ACHN (cell line): ENCODE results near the gene SLC18A2.
"Not testable (repeated sequence)": the region's sequence is repeated elsewhere in the genome, so short reads cannot be mapped to it uniquely, and the experiment has no call there.

ENCODE experiments used
- DNase-seq: peaks from one replicate; pipeline ENCODE4 v3.0.0-alpha.2; 2015
- in situ Hi-C: cut with HindIII; loops from 2 replicates; pipeline ENCODE4 v1.10.0; 2017; ENCODE audit warnings: low sequenced_read_pairs, low pct_ligation_motif_present, low pct_unique_long_range_greater_than_20kb

Gene SLC18A2

DNA sequence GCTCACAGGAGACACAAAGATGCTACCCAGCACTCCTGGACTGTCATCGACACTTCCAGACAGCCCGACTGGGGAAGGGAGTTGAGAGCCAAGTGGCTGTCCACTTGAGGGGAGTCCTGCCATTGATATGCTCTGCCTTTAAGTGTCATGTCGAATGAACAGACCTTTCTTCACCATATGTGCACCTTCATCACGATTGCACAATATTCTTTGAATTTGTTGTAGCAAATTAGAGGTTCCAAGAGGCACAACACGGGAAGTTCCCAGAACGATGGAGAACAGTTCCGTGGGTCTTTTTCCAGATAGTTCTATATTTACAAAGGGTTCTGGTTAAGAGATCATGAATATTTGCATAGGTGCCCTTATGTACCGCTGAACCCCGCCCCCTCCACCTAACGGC is 16.0 kb downstream of the SLC18A2 start:
- in situ Hi-C loops: no loop called here
- DNase-seq: no peak

DNA sequence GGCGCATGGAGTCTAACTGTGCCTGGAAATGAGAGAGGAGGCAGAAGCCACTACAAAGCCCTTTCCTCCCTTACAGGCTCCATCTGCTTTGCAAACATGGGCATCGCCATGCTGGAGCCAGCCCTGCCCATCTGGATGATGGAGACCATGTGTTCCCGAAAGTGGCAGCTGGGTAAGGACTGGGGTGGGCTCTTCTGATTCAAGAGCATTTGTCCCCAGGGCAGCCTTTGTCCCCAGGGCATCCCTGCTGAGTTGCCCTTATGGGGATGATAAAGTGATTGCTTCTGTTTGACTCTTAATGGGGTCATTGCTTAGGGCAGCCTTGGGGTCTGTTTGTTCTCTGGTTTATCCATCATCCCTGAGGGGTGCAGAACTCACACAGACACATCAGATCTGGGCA is 16.8 kb downstream of the SLC18A2 start:
- DNase-seq: no peak
- in situ Hi-C loops: no loop called here

DNA sequence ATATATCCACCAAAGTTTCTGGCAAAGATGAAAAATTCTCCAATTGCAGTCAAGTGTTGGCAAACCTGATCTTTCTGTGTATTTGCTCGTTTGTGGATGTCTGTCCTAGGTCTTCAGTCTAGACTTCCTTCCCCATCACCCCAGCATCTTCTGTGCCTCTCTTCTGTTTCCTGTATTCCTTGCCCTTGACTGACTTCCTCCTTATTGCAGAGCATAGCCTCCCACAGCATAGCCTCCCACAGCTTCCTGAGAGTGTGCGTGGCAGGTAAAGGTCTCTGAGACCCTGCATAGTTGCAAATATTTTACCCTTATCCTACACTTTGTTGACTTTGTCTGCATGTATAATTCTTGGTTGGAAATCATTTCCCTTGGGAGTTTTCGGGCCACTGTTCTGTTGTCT is 18.4 kb downstream of the SLC18A2 start:
- in situ Hi-C loops: no loop called here
- DNase-seq: no peak

DNA sequence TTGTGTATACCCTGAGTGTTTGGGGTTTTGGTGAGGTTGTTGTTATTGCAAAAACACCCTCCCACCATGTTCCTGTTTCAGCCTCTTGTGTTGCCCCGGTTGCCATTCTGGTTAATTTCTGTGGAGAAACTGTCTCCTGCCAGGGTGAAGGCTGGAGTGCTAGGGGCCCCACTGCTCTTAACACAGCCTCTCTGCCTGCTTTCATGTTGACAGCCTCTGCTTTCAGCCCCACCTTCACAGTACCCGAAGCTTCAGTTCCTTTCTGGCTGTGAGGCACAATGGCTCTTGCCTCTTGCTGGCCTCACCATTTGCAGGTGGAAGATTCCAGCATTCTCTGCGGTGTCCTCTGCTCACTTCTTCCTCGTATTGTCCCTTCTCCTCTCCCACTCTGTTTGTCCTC is 19.2 kb downstream of the SLC18A2 start:
- in situ Hi-C loops: no loop called here
- no peak for DNase-seq

DNA sequence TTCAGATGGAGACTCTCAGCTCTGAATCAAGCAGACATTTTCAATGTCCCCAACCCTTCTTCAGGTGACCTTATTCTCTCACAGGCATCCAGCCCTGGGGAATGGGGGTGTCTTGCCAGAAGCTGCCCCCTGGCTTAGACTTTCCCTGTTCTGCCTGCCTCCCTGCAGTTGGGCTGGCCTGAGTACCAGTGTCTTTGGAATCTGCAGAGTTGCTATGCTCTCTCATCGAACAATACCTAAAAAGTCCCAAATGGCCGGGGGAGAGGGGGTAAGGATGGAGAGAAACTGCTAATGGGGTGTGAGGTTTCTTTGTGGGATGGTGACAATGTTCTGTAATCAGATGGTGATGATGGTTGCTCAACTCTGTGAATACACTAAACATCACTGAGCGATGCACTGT is 20.6 kb downstream of the SLC18A2 start:
- no peak for DNase-seq
- in situ Hi-C loops: no loop called here

DNA sequence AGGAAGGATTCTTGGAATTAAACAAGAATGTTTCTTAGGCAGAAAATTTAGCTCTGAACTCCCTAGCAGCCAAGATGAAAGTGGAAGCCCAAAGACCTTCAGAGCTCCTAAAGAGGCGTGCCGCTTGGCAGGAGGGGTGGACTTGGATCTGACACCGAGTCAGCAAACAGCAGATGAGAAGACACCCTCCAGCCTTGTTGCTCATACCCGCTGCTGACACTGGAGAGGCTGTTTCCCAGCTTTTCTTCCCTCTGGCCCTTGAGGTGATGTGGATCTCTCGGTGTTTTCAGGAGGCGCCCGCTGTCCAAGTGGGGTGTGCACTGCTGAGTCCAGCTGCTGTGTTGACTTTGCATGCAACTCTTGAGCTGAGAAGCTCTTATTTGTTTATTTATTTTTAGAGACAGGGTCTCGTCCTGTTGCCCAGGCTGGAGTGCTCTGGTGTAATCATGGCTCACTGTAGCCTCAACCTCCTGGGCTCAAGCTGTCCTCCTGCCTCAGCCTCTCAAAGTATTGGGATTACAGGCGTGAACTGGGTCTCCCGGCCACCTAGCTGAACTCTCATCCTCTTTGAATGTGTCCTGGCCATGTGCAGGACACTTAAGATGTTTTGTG is 21.5 kb downstream of the SLC18A2 start:
- no peak for DNase-seq
- in situ Hi-C loops: no loop called here

DNA sequence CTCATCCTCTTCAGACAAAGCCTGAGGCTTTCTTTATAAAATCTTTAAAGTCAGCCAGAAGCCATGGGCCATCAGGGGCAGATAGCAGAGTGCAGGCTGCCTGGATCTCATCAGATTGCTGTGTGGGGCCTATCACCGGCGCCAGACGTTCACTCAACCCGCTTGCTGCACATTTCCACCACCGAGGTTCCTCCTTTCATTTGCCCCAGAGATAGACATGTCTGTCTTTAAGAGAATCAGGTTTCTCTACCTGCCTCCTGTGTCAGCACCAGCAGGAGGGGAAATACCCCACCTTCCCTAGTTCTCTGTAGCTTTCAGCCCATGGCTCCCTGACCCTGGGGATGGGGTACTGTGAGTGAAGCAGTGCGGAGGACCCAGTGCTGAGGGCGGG is 22.0 kb downstream of the SLC18A2 start:
- in situ Hi-C loops: no loop called here
- no peak for DNase-seq

DNA sequence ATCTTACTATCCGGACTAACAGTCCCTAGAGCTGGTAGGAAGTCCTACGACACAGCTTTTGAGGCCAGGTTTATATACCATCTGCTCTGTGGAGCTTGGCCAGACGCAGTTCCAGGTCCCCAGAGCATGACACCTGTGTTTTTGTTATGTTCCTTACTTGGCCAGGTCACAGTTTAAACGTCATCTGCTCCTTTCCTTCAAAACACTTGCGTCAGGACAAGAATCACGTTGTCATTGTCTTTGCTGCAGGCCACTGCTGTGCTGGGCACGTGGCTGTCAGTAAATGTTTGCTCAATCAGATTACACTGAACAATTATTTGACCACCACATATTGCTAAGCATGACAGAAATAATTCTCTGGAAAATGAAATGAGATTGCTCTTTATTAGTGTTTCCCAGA is 23.9 kb downstream of the SLC18A2 start:
- in situ Hi-C loops: no loop called here
- DNase-seq: no peak

DNA sequence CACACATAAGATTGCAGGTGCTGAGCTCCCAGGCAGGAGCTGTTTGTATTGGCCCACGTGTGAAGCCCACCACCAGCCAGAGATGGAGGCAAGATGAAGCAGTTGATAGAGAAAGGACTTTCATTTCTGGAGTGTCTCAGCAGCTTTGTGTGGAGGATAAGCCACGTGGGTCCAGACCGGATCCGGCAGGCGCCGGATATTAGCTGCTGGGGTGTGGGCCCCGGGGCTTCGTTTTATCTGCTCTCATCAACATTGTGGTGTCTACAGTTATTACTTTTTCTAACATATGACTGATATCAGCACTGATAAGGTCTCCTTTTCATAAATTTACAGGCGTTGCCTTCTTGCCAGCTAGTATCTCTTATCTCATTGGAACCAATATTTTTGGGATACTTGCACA is 25.5 kb downstream of the SLC18A2 start:
- no peak for DNase-seq
- in situ Hi-C loops: no loop called here

DNA sequence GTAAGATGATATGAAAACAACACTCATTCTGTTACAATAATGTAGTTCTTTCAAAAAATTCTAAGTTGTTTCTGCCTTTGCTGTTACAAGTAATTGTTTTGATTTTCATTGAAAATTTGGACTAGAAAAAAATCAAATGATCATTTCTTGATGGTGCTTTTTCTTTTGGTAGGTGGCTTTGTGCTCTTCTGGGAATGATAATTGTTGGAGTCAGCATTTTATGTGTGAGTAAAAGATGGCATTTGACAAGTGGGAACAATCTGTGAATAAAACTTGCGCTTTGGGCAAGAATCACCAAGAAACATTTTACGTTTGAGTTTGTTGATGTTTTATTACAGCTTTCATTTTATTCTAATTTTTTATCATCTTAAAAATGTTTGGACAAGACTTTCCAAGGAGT is 25.9 kb downstream of the SLC18A2 start:
- no peak for DNase-seq
- in situ Hi-C loops: no loop called here

DNA sequence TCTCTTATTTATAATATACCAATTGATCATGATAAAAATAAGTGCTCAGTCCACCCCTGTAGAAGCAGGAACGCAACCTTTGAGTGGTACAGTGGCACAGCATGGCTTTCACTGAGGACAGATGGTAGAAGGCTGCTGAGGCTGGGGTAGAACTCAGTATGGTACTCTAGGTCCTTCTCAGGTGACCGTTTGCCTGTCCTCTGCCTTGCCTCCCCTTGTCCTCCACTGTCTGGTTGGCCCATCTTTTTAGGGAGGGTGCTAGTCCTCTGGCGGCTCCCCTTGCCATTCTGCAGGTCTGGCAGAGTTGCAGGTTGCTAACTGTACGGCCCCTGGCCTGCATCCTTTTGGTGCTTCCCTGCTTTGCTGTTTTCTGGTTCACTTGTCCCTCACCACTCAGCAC is 27.3 kb downstream of the SLC18A2 start:
- in situ Hi-C loops: no loop called here
- no peak for DNase-seq

DNA sequence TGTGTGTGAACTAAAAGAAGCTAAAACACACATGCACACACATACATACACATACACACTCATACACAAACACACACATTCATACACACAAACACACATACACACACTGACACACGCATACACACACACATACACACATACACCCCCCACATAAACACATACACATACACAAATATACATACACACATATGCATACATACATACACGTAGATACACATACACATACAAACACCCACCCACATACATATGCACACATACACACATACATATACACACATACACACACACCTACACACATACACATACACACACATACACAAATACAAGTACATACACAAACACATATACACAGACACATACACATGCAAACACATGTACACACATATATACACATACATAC is 28.0 kb downstream of the SLC18A2 start:
- in situ Hi-C loops: no loop called here
- no peak for DNase-seq

DNA sequence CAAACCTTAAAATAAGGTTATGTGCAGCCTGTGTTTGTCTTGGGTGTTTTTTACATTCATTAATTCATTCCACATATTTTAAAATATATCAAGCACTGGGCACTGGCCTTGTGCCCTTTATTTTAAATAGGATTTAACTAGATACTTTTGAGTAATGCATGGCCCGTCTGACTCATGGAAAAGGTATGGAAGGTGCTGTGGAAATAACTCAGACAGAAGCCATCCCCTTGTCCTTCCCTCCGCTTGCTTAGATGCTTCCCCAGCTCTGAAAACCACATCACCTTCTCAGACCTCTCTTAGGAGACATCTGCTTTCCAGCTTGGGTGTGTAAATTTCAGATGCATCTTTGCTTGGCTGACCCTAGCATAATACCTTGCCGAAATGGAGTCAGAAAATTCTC is 30.5 kb downstream of the SLC18A2 start:
- DNase-seq: peak; percentile 27
- in situ Hi-C loops: no loop called here

DNA sequence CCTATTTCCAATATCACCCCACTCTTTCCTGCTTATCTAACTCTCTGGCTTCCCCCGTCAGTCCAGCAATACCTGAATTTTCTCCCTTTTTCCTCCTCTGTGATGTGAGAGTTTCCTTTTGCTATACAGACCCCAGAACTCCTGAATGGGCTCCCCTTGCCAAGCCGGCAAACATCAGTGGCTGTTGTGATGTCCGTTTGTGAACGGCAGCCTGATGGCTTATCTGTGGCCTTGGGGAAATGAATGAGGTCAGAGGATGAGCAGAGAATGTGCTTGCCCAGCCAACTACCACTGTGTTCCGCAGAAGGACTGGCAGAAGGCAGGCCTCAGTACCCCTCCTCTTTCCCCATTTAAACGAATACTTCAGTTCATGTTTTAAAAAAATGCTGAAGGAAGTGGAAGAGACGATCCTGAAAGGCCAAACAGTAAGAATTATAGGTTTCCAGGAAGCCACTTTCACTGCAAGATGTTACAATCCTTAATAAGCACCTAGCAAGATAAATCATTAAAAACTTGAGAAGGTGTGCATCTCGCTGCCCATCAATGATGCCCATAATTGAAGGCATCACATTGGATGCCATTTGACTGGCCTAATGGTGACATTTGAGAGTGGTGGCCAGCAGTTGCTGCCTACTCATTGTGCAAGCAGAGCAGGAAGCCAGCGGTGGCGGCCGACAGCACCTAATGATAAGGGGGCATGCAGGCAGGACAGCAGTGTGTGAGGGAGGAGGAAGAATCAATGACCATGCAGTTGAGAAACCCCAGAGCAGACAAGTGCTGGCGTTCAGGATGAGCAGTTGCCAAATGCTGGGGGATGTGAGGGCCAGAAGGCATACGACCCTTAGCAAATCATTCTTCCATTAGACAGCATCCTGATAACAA is 31.5 kb downstream of the SLC18A2 start:
- DNase-seq: no peak
- in situ Hi-C loops: no loop called here

DNA sequence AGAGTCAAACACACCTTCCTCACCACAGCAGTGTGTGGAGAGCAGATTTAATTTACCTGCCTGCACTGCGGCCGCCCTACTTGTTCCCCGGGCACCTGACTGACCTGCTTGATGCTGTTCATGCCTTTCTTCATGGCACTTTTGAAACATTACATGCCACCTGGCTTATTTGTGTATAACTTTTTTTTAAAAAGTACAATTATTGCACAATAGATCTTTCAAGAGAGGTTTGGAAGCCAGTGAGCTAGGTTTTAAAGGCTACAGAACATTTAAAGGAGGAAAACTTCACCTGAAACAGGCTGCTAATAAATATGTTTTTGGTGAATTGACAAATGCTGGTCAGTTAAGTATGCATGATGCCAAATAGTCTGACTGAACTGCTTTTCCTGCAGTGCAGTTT is 33.1 kb downstream of the SLC18A2 start:
- DNase-seq: no peak
- in situ Hi-C loops: no loop called here

DNA sequence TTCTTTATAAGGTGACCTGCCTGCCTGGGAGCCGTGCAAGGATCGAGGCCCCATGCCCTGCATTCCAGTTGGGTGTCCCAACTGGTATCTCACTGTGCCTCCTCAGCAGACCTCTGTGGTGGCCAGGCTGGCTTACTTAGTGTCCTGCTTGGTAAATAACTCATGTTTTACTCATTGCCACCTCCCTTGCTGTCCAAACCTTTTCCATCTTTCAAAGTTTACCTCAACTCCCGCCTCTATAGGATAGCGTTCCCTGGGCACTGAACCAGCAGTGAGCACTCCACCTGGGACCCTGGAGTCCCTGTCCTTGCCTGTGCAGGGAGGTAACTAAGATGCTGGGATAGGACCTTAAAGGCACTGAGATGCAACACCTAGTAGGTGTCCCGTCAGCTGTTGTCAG is 33.6 kb downstream of the SLC18A2 start:
- in situ Hi-C loops: no loop called here
- DNase-seq: no peak

DNA sequence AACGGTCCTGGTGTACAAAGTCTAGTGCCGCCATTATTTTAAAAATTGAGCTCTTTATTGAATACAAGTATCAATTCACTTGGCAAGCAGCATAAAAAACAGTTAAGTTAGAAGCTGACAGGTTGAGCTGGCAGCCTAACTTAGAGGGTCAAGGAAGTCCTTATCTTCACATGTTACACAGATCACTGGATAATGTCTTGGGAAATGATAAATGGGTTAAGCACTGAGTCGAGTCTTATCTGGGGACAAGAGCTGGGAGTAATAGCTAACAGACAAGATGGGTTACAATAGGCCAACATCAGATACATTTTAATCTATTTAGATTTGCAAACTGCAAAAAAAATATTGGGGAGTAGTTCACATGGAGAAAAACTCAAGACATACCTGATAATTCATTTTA is 34.2 kb downstream of the SLC18A2 start:
- in situ Hi-C loops: no loop called here
- DNase-seq: no peak

DNA sequence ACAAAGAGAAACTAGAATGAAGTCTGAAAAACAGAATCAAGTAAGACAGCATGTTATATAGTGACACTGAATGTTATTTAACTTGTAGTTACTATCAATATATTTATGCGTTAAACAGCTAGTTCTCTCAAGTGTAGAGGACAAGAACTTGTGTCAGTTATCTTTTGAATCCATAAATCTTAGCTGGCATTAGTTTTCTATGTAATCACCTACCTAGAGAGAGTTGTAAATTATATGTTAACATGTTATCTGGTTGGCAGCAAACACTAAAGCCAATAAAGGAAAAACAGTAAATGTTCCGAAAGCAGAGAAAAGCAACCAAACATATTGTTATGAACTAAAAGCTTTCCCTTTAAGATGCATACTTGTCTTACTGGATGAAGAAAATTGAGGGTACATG is 36.8 kb downstream of the SLC18A2 start:
- DNase-seq: no peak
- in situ Hi-C loops: no loop called here

DNA sequence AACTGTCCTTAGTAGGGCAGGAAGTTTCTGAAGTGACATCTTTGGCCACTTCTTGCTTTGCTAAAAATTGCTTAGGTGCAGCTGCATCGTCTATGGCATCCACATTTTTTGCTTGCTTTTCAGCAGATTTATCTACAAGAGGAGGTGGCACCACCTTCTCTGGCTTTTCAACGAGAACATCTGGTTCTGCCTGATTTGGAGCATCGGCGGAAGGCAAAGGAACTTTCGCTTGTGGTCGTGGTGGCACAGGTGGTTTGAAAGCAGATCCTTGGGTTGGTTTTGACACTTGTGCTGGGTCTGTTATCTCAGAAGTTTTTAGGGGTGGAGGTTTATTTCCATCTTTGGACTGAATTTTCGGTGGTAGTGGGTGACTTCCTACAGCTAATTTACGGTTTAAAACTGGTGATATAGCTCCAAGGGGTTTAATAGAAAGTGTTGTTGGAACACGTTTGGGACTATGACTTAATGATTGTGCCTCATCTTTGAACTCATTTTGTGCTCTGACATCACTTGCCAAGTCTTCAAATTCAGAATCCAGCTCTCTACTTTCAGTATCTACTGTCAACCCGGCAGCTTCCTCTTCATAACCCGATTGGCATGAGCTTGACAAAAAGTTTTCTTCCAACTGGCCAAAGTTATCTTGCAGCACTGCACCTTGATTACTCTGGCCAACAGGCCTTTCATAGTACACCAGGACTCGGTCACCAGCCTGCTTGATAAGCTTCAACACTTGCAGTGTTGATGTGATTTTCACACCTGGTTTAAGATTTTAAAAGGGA is 44.0 kb downstream of the SLC18A2 start:
- in situ Hi-C loops: no loop called here
- DNase-seq: no peak

DNA sequence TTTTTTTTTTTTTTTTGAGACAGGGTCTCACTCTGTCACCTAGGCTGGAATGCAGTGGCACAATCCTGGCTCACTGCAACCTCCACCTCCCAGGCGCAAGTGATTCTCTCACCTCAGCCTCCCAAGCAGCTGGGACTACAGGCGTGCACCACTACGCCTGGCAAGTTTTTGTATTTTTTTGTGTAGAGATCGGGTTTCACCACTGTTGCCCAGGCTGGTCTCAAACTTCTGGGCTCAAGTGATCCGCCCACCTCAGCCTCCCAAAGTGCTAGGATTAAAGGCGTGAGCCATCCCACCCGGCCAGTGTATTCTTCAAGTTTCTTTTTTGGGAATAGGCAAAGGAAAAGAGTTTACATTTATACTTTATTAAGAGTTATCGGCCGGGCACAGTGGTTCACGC is 50.0 kb downstream of the SLC18A2 start:
- DNase-seq, in situ Hi-C loops: not testable (repeated sequence)
